ENCODE measurements around the gene CNP.
"Not testable (repeated sequence)": the region's sequence is repeated elsewhere in the genome, so short reads cannot be mapped to it uniquely, and the experiment has no call there.

Gene CNP

DNA sequence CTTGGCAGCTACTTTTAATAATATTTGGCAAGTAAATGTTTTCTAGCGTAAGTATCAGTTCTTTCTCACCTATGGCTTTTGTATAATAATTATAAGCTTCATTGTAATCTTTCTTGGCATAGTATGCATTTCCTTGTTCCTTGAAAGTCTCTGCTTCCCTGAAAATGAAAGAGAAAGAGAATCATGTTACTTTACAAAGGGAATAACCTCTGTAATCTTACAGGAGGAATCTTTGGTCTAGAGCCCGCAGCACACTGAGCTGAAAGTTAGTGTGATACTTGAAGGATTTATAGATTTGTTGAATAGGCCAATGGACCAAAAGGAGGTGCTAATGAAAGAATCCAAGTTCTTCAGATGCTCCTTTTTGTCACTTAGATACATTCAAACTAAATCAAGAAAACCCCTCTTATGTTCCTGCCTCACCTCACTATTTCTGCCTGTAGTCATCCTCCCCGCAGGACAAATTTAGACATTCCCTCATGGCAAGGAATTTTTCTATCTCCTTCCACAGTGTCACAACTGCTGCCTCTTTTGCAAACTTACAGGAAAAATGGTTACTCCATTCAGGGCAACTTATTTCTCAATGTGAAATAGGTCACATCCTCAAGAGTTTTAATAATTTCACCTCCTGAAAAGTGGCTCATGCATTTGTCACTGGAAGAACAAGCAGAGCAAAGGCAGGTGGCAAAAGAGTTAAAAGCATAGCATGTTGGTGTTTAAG, 34.0 kb downstream of the CNP start:
- CTCF ChIA-PET = interaction anchor here (0.7 kb wide), 1 partner anchor 27 kb away, joined by 3 read pairs; no protein-coding TSS in a partner anchor
- POLR2A ChIA-PET (ENCODE audit: low non-redundant PET) = no interaction called here
- TF ChIP-seq, protein P1, sequence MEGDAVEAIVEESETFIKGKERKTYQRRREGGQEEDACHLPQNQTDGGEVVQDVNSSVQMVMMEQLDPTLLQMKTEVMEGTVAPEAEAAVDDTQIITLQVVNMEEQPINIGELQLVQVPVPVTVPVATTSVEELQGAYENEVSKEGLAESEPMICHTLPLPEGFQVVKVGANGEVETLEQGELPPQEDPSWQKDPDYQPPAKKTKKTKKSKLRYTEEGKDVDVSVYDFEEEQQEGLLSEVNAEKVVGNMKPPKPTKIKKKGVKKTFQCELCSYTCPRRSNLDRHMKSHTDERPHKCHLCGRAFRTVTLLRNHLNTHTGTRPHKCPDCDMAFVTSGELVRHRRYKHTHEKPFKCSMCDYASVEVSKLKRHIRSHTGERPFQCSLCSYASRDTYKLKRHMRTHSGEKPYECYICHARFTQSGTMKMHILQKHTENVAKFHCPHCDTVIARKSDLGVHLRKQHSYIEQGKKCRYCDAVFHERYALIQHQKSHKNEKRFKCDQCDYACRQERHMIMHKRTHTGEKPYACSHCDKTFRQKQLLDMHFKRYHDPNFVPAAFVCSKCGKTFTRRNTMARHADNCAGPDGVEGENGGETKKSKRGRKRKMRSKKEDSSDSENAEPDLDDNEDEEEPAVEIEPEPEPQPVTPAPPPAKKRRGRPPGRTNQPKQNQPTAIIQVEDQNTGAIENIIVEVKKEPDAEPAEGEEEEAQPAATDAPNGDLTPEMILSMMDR (conservative IDR thresholded peaks at IDR 0.05; ENCODE audit: low read depth) = no peak
- no peak overlapping the region for H3K27ac ChIP-seq
- DNase-seq (ENCODE audit: low spot score) = no peak

DNA sequence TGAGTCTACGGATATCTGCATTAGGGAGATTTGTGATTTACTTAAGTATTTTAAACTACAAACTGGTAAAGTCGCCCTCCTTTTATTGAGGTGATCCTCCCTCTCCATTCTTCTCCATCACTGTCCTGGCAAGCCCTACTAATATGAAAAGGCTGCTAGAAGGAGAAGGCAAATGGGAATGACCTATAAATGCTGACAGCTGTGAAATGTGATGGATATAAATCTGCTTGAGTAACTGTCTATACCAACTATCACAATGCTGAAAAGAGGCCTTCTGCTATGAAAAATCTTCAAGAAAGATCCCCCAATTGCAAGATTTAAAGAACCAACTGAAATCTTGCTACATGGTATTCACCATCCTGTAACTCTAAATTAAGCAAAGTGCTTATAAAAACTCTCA, 35.1 kb downstream of the CNP start:
- CTCF ChIA-PET = no interaction called here

DNA sequence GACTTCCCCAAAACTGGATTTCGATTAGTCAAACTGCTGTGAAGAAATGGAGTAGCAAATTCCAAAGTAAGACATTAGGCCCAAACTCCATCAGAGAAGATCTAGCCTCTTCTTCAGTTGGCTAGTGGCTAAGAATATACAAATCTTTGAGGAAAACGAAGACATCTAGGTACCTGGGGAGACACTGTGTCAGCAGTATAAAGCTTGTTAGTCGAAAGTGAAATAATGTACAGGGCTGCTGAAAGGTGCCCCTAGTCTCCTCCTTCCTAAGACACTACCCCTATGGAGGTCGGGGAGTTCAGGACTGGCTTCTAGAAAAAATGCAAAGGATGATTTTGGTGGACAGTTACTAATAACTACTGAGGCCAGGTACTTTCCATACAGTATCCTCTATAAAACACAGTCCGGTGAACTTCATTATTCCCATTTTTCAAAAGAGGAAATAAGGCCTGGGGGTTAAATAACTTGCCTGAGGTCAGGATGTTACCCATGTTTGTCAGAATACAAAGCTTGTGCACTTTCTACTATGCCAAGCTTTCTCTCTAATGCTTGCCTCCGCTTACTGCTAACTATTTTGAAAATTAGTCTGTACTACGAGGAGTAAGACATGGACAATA, 35.7 kb downstream of the CNP start:
- DNase-seq (ENCODE audit: low spot score) = no peak
- POLR2A ChIA-PET (ENCODE audit: low non-redundant PET) = no interaction called here
- CTCF ChIA-PET = no interaction called here
- TF ChIP-seq, protein P1 (conservative IDR thresholded peaks at IDR 0.05; ENCODE audit: low read depth) = no peak
- no peak overlapping the region for H3K27ac ChIP-seq

More for the DNA sequence above, 35.1 kb downstream of the CNP start:
- DNase-seq (ENCODE audit: low spot score) = no peak
- TF ChIP-seq, protein P1 (conservative IDR thresholded peaks at IDR 0.05; ENCODE audit: low read depth) = no peak
- no peak overlapping the region for H3K27ac ChIP-seq
- POLR2A ChIA-PET (ENCODE audit: low non-redundant PET) = no interaction called here

DNA sequence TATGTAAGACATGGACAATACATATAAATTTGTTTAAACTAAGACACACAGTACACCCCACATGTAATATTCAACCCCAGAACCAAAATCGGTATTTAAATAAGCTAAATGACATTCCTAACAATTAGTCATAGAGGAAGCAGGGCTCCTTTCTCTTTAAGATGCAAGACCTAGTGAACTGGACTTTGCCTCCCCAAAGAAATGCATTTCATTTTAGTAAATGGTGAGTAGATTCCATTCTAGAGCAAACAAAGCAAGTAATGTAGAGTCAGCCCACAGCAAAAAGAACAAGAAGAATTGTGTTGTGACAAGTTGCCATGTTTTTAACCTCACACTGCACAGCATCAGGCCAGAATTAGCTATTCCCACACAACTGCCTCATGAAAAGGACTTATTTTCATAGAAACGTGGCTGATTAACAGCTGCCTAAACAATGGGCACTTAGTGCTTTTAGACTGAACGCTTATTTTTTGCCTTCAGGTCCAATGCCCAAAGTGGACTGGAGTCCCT, 36.3 kb downstream of the CNP start:
- ChIA-PET POLR2A (ENCODE audit: low non-redundant PET) (no interaction called here), CTCF (interaction anchor here (0.6 to 0.8 kb wide), 2 partner anchors 40 to 125 kb away, joined by 4 to 5 read pairs; no protein-coding TSS in a partner anchor)
- TF ChIP-seq, protein P1 (conservative IDR thresholded peaks at IDR 0.05; ENCODE audit: low read depth) = no peak
- H3K27ac ChIP-seq = peak overlapping the region; percentile 24; the same call in 1 of the 2 replicates
- DNase-seq (ENCODE audit: low spot score) = no peak

DNA sequence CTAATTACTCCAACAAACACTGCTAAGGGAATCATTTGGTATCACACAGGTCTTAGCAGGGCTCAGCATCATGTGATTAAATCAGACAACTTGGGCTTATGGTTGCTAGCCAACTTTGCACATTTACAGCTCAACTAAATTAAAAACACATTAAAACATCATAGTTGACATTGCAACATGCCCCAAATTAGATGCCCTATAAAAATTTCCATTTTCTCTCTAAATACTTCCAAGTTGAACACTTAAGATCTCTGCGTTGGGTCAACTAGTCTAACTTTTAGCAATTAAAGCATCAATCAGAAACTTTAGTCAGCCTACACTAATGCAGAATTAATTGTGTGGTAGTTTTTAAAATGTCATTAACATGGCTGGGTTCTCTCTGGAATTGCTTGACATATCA, 38.6 kb downstream of the CNP start:
- ChIA-PET CTCF (no interaction called here), POLR2A (ENCODE audit: low non-redundant PET) (no interaction called here)
- no peak overlapping the region for H3K27ac ChIP-seq
- TF ChIP-seq, protein P1 (conservative IDR thresholded peaks at IDR 0.05; ENCODE audit: low read depth) = no peak
- DNase-seq (ENCODE audit: low spot score) = no peak

DNA sequence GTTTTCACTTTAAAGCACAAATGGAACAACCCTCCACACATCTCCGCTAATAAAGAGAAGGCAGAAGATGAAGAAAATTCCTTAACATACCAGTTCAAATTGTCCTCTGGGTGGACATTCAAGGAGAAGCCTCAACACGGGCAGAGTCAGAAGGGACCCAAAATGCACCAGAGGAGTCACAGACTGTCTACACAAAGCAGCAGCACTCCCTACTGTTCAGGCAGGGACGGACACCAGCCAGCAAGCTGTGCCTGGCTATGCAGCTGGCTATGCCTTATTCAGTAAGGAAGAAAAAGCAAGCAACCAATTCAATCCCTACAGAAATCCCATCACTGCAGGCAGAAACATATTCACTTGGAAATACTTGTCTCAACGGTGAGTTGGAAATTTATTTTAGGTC, 42.6 kb downstream of the CNP start:
- CTCF ChIA-PET = no interaction called here
- peak overlapping the region; percentile 90 for H3K27ac ChIP-seq
- POLR2A ChIA-PET (ENCODE audit: low non-redundant PET) = no interaction called here
- DNase-seq (ENCODE audit: low spot score) = no peak
- TF ChIP-seq, protein P1 (conservative IDR thresholded peaks at IDR 0.05; ENCODE audit: low read depth) = no peak

DNA sequence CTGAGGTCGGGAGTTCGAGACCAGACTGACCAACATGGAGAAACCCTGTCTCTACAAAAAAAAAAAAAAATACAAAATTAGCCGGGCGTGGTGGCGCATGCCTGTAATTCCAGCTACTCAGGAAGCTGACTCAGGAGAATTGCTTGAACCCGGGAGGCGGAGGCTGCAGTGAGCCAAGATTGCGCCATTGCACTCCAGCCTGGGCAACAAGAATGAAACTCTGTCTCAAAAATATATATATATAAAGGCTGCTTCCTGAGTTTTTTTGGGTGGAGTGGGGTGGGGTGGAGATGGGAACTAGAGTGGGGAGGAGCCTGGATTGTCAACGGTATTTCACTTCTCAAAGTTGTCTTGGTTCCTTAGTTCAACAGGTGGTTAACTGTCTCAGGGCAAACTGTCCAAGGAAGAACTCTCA, 43.7 kb downstream of the CNP start:
- CTCF ChIA-PET; POLR2A ChIA-PET (ENCODE audit: low non-redundant PET): not testable (repeated sequence)
- H3K27ac ChIP-seq = peak overlapping the region; percentile 90
- peak; percentile 47 for DNase-seq (ENCODE audit: low spot score)

Measured in RWPE1 (cell line).